ENCODE measurements around the gene TAF11L11.
"Not testable (repeated sequence)": the region's sequence is repeated elsewhere in the genome, so short reads cannot be mapped to it uniquely, and the experiment has no call there.

TAF11L11 gene

GRCh38 chr5:17603880-17604279, at the start of gene TAF11L11:
TSS of gene TAF11L11 (plus strand) at chr5:17604183.
- not testable (repeated sequence) for DNase-seq

- DNase-seq = not testable (repeated sequence)
Observed at GRCh38 chr5:17585658-17586057, 18.3 kb upstream of the TAF11L11 start, which contains the start of gene TAF11L7. TSS of gene TAF11L7 (minus strand) at chr5:17585758.

- not testable (repeated sequence) for DNase-seq
Observed at GRCh38 chr5:17590860-17591259, 13.1 kb upstream of the TAF11L11 start, which contains the start of gene TAF11L8. TSS of gene TAF11L8 (minus strand) at chr5:17590960.

- not testable (repeated sequence) for DNase-seq
Observed at GRCh38 chr5:17594255-17594654, 9.7 kb upstream of the TAF11L11 start, which contains the start of gene TAF11L9. TSS of gene TAF11L9 (minus strand) at chr5:17594394.

GRCh38 chr5:17597728-17598127, 6.3 kb upstream of the TAF11L11 start, which contains the start of gene TAF11L10:
TSS of gene TAF11L10 (minus strand) at chr5:17597828.
- not testable (repeated sequence) for DNase-seq

- no peak for DNase-seq
Observed at GRCh38 chr5:17604951-17605350, 968 bp downstream of the TAF11L11 start.

GRCh38 chr5:17607461-17607860, 3.5 kb downstream of the TAF11L11 start:
- not testable (repeated sequence) for DNase-seq

GRCh38 chr5:17610092-17610491, 6.1 kb downstream of the TAF11L11 start, which contains the start of gene TAF11L12:
TSS of gene TAF11L12 (plus strand) at chr5:17610392.
- DNase-seq = not testable (repeated sequence)

- no peak for DNase-seq
Observed at GRCh38 chr5:17614872-17615605, 11.1 kb downstream of the TAF11L11 start.

GRCh38 chr5:17619354-17619753, 15.4 kb downstream of the TAF11L11 start:
- DNase-seq = no peak

- DNase-seq = no peak
Observed at GRCh38 chr5:17620627-17621026, 16.6 kb downstream of the TAF11L11 start.

GRCh38 chr5:17625686-17626085, 21.7 kb downstream of the TAF11L11 start:
- DNase-seq = no peak

- DNase-seq = not testable (repeated sequence)
Observed at GRCh38 chr5:17631788-17632187, 27.8 kb downstream of the TAF11L11 start, which contains the start of gene TAF11L13. TSS of gene TAF11L13 (plus strand) at chr5:17632088.

GRCh38 chr5:17634160-17634559, 30.2 kb downstream of the TAF11L11 start, which contains the start of gene TAF11L14:
TSS of gene TAF11L14 (plus strand) at chr5:17634460.
- no peak for DNase-seq

GRCh38 chr5:17649232-17649631, 45.2 kb downstream of the TAF11L11 start:
- DNase-seq = not testable (repeated sequence)

GRCh38 chr5:17655201-17655759, 51.3 kb downstream of the TAF11L11 start:
- not testable (repeated sequence) for DNase-seq
